Neural crest cell (in vitro differentiated cells): ENCODE measurements around the gene COL24A1. TPM values are rescaled to one million over a fixed set of nuclear protein-coding genes. Genes with fewer than 3 reads are reported as not detected.
"Not testable (repeated sequence)": the region's sequence is repeated elsewhere in the genome, so short reads cannot be mapped to it uniquely, and the experiment has no call there.

ENCODE experiments used
- DNase-seq: peaks from one replicate; pipeline ENCODE4 v3.0.0; 2021; ENCODE audit warnings: low read depth, mixed read lengths, low spot score
- H3K27ac Mint-ChIP-seq: one replicate; pipeline ENCODE4 v1.8.0; 2021; ENCODE audit warnings: mild to moderate bottlenecking, mixed read lengths; ENCODE audit not compliant: unreplicated experiment
- H3K27me3 Mint-ChIP-seq: 2 replicates; pipeline ENCODE4 v1.8.0; 2021; ENCODE audit warnings: low read depth, mild to moderate bottlenecking, mixed read lengths
- H3K36me3 Mint-ChIP-seq: 2 replicates; pipeline ENCODE4 v1.8.0; 2021; ENCODE audit warnings: low read depth, mild to moderate bottlenecking, mixed read lengths
- H3K4me1 Mint-ChIP-seq: 2 replicates; pipeline ENCODE4 v1.8.0; 2021; ENCODE audit warnings: mixed read lengths
- H3K4me3 Mint-ChIP-seq: one replicate; pipeline ENCODE4 v1.8.0; 2021; ENCODE audit warnings: mild to moderate bottlenecking, mixed read lengths
- H3K9me3 Mint-ChIP-seq: 2 replicates; pipeline ENCODE4 v1.8.0; 2021; ENCODE audit warnings: mixed read lengths
- total RNA-seq: library from RNA; stranded (reverse); gene quantifications from 2 replicates; pipeline ENCODE4 v1.2.1, GENCODE V29; 2021
- TF ChIP-seq, protein P1 (sequence below): fragments of 200-600 bp; sonication (generic); conservative IDR thresholded peaks from 2 replicates; pipeline ENCODE4 v1.5.0; 2021; ENCODE audit warnings: antibody characterized with exemption, mild to moderate bottlenecking

COL24A1 gene
- total RNA-seq, 1 donor from 2014 or later = 0.35 TPM

DNA sequence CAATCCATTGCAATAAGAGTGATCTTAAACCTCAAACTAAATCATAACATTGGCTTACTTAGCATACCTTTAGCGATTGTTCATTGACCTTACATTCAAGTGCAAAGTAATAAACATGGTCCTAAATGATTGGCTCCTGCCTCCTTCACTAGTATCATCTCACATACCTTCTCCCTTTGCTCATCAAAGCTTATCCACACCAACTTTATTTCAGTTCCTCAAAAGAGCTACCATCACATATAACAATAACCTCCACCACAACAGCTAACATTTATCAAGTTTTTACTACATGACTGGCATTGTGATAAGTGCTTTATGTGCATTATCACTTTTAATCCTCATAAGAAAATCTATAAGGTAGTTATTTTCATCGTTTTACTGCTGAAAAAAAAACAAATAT, 198.8 kb downstream of the COL24A1 start:
- no peak overlapping the region for H3K4me3 Mint-ChIP-seq
- H3K27ac Mint-ChIP-seq = no peak overlapping the region
- no peaks in the 10 kb centered on the region for H3K27me3 Mint-ChIP-seq
- DNase-seq = no peak
- H3K36me3 Mint-ChIP-seq = no peaks in the 10 kb centered on the region
- no peaks in the 10 kb centered on the region for H3K9me3 Mint-ChIP-seq
- TF ChIP-seq, protein P1, sequence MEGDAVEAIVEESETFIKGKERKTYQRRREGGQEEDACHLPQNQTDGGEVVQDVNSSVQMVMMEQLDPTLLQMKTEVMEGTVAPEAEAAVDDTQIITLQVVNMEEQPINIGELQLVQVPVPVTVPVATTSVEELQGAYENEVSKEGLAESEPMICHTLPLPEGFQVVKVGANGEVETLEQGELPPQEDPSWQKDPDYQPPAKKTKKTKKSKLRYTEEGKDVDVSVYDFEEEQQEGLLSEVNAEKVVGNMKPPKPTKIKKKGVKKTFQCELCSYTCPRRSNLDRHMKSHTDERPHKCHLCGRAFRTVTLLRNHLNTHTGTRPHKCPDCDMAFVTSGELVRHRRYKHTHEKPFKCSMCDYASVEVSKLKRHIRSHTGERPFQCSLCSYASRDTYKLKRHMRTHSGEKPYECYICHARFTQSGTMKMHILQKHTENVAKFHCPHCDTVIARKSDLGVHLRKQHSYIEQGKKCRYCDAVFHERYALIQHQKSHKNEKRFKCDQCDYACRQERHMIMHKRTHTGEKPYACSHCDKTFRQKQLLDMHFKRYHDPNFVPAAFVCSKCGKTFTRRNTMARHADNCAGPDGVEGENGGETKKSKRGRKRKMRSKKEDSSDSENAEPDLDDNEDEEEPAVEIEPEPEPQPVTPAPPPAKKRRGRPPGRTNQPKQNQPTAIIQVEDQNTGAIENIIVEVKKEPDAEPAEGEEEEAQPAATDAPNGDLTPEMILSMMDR = no peak
- H3K4me1 Mint-ChIP-seq = no peaks in the 10 kb centered on the region

DNA sequence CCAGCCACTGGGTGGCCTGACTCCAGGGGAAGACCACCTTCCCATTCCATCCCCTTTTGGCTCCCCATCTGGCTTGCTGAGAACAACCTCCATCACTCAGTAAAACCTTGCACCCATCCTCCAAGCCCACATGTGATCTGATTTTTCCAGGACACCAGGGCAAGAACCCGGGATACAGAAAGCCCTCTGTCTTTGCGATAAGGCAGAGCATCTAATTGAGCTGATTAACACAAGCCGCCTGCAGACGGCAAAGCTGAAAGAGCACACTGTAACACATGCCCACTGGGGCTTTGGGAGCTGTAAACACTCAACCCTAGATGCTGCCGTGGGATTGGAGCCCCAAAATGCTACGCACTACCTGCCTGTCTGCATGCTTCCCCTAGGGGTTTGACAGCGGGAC, 201.4 kb downstream of the COL24A1 start:
- not testable (repeated sequence) for H3K4me1 Mint-ChIP-seq, H3K27ac Mint-ChIP-seq, H3K36me3 Mint-ChIP-seq, H3K4me3 Mint-ChIP-seq, H3K27me3 Mint-ChIP-seq, DNase-seq, H3K9me3 Mint-ChIP-seq

DNA sequence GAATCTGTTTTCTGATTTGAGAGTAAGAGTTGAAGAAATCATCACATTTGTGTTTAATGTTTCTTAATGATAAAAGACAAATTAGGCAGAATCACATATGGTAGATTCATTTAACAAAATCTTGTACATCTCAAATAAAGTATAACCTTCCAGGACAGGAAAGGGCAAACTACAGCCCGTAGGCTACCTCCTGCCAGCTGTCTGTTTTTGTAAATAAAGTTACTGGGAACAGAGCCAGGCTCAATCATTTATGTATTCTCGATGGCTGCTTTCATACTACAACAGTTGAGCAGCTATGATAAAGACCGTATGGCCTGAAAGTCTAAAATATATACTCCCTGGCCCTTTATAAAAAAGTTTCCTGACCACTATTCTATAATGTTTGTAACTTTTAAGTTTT, 204.1 kb downstream of the COL24A1 start:
- H3K27me3 Mint-ChIP-seq = no peaks in the 10 kb centered on the region

DNA sequence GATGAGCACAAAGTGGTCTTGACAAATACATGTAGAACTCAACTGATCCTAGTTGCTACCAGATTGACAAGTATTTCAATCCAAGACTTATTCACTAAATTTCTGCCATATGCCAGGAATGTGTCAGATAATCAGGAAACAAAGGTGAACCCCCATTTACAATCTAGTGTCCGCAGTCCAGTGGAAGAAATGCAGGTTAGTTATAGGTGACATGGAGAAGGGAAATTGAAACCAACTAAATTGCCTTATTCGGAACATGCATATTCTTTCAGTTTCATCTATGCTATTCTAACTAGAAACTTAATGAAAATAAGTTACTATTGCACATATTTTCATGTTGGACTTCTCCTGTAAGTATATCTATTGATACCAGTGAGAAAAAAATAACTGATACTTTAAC, 209.4 kb downstream of the COL24A1 start:
- DNase-seq = no peak
- H3K9me3 Mint-ChIP-seq = no peaks in the 10 kb centered on the region
- no peaks in the 10 kb centered on the region for H3K27me3 Mint-ChIP-seq
- no peaks in the 10 kb centered on the region for H3K36me3 Mint-ChIP-seq
- TF ChIP-seq, protein P1 = no peak
- H3K27ac Mint-ChIP-seq = no peak overlapping the region
- H3K4me3 Mint-ChIP-seq = no peak overlapping the region
- H3K4me1 Mint-ChIP-seq = no peaks in the 10 kb centered on the region

More for the DNA sequence above, 204.1 kb downstream of the COL24A1 start:
- H3K9me3 Mint-ChIP-seq = no peaks in the 10 kb centered on the region
- no peaks in the 10 kb centered on the region for H3K36me3 Mint-ChIP-seq
- no peak overlapping the region for H3K27ac Mint-ChIP-seq
- TF ChIP-seq, protein P1 = no peak
- no peak for DNase-seq
- H3K4me1 Mint-ChIP-seq = no peaks in the 10 kb centered on the region
- no peak overlapping the region for H3K4me3 Mint-ChIP-seq

DNA sequence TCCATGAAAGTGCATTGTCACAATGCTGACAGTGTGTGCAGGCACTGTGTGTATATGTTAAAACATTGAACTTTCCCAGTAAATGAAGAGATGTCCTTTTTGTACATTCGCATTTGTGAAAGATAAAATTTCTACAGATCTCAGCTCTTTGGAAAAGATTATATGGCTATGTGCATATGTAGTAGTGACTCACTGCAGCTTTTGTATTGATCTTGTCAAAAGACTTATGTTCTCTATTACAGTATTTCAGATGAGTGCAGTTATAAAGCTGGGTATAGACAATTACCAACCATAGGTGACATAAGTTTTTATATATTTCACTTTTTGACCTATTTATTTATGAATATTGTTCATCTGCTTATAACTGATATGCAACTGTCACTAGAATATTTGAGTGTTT, 212.6 kb downstream of the COL24A1 start:
- no peaks in the 10 kb centered on the region for H3K9me3 Mint-ChIP-seq
- H3K27me3 Mint-ChIP-seq = peaks cover 4% of the 10 kb centered on the region
- DNase-seq = no peak
- H3K4me3 Mint-ChIP-seq = no peak overlapping the region
- TF ChIP-seq, protein P1 = no peak
- no peaks in the 10 kb centered on the region for H3K4me1 Mint-ChIP-seq
- H3K27ac Mint-ChIP-seq = no peak overlapping the region
- H3K36me3 Mint-ChIP-seq = no peaks in the 10 kb centered on the region

DNA sequence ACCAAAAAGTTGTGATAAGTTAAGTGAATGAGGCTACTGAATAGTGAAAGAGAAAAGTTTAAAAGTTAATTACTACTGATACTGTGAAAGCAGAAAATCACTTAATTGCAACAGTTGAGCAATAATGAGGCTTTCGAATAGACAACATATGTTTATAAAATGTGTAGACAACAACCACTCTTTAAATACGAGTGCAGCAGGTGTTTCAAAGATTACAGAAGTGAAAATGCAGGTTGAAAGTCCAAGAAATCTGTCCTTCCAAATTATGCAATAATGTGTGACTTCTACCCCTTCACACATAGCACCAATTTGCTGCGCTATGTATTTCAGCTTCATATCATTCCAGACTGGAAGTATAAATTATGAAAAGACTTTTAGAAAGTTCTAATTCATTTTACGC, 213.0 kb downstream of the COL24A1 start:
- Mint-ChIP-seq H3K27me3 (peaks cover 4% of the 10 kb centered on the region), H3K4me1 (no peaks in the 10 kb centered on the region), H3K27ac (no peak overlapping the region), H3K9me3 (no peaks in the 10 kb centered on the region), H3K4me3 (no peak overlapping the region), H3K36me3 (no peaks in the 10 kb centered on the region)
- TF ChIP-seq, protein P1 = no peak
- DNase-seq = no peak
